Hepatocyte (in vitro differentiated cells): Measurements from ENCODE around the gene RAB4A.

ENCODE experiments used
- EZH2phosphoT487 ChIP-seq: fragments of 200-600 bp; sonication (generic); IDR thresholded peaks from one replicate; pipeline ENCODE4 v1.6.1; 2018; ENCODE audit warnings: antibody characterized with exemption, mild to moderate bottlenecking, low read depth, moderate library complexity; ENCODE audit not compliant: unreplicated experiment, severe bottlenecking
- TF ChIP-seq, protein P1 (sequence below): fragments of 200-600 bp; sonication (generic); IDR thresholded peaks from 2 replicates; pipeline ENCODE4 v1.5.1; 2016; ENCODE audit warnings: antibody characterized with exemption, mild to moderate bottlenecking; ENCODE audit not compliant: poor library complexity

DNA sequence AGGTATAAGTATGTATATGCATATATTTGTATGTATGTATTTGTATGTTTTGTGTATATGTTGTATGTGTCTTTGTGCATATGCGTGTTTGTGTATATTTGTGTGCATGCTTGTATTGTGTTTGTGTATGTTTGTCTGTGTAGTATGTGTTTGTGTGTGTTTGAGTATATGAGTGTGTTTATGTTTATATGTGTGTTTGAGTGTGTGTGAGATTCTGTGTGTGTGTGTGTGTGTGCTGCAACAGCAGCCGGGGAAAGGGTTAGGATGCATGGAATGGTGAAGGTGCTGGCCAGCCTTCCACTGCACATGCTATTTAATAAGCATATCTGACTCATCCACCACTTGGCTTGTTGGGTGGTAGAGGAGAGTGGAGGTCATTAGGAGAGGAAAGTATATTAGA is 46.6 kb upstream of the RAB4A start:
- TF ChIP-seq, protein P1, sequence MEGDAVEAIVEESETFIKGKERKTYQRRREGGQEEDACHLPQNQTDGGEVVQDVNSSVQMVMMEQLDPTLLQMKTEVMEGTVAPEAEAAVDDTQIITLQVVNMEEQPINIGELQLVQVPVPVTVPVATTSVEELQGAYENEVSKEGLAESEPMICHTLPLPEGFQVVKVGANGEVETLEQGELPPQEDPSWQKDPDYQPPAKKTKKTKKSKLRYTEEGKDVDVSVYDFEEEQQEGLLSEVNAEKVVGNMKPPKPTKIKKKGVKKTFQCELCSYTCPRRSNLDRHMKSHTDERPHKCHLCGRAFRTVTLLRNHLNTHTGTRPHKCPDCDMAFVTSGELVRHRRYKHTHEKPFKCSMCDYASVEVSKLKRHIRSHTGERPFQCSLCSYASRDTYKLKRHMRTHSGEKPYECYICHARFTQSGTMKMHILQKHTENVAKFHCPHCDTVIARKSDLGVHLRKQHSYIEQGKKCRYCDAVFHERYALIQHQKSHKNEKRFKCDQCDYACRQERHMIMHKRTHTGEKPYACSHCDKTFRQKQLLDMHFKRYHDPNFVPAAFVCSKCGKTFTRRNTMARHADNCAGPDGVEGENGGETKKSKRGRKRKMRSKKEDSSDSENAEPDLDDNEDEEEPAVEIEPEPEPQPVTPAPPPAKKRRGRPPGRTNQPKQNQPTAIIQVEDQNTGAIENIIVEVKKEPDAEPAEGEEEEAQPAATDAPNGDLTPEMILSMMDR, result no peak
- no peak for TF ChIP-seq EZH2phosphoT487
